Heart left ventricle (tissue), 13 donors: Measurements from ENCODE around the gene WASHC2C.
"Not testable (repeated sequence)": the region's sequence is repeated elsewhere in the genome, so short reads cannot be mapped to it uniquely, and the experiment has no call there.

Experiments
- CTCF ChIP-seq, 12 donors: fragments of 200-600 bp; sonication (generic) in 4 of 12; IDR thresholded peaks; one replicate each; pipeline versions ENCODE4 v1.5.0 to v1.8.0; 2018 to 2022; ENCODE audit warnings: antibody characterized with exemption in 12 of 12, mild to moderate bottlenecking in 5 of 12
- POLR2A ChIP-seq, 2 donors: fragments of 450-650 bp; IDR thresholded peaks; one replicate each; pipeline ENCODE4 v1.6.1; 2017; ENCODE audit warnings: antibody characterized with exemption in 2 of 2, mild to moderate bottlenecking in 2 of 2, moderate library complexity in 2 of 2
- donor health status: ischemic (EF 13 %, LVEDD 7.1; RV severe dilation, severe dysfunction).
- donor health status: DM: no; HTN: yes; CAD: no.
- donor health status: DM: no; HTN: no; CAD: no.
- donor health status: ischemic (EF 25% LVEDD 6.9; RV normal size, moderate dysfunction).
- donor health status: ischemic (EF 25% LVEDD 5.7; RV mildly dilated, moderate dysfunction).
- donor health status: ischemic (EF 35%, LVEDD 5.7; RV mildly dilated, moderate dysfunction).
- donor health status: nonischemic (EF 11% LVEDD 7.7; RV severe dilation, severe dysfunction).
- donor health status: DM: yes; HTN: yes; CAD: no.
- donor health status: PGD.
- donor health status: ischemic (EF 29% LVEDD 5.4; RV normal size, mild dysfunction).
- donor health status: nonischemic (EF 23%, LVEDD 6.1; RV moderate dilation, normal function).

- TF ChIP-seq CTCF, POLR2A (IDR thresholded peaks at IDR 0.05): not testable (repeated sequence)
Observed at GRCh38 chr10:45721503-45721902, 5.6 kb upstream of the WASHC2C start.
